Measurements from ENCODE around the gene KREMEN2.
"Not testable (repeated sequence)": the region's sequence is repeated elsewhere in the genome, so short reads cannot be mapped to it uniquely, and the experiment has no call there.

Gene KREMEN2, protein sequence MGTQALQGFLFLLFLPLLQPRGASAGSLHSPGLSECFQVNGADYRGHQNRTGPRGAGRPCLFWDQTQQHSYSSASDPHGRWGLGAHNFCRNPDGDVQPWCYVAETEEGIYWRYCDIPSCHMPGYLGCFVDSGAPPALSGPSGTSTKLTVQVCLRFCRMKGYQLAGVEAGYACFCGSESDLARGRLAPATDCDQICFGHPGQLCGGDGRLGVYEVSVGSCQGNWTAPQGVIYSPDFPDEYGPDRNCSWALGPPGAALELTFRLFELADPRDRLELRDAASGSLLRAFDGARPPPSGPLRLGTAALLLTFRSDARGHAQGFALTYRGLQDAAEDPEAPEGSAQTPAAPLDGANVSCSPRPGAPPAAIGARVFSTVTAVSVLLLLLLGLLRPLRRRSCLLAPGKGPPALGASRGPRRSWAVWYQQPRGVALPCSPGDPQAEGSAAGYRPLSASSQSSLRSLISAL

DNA sequence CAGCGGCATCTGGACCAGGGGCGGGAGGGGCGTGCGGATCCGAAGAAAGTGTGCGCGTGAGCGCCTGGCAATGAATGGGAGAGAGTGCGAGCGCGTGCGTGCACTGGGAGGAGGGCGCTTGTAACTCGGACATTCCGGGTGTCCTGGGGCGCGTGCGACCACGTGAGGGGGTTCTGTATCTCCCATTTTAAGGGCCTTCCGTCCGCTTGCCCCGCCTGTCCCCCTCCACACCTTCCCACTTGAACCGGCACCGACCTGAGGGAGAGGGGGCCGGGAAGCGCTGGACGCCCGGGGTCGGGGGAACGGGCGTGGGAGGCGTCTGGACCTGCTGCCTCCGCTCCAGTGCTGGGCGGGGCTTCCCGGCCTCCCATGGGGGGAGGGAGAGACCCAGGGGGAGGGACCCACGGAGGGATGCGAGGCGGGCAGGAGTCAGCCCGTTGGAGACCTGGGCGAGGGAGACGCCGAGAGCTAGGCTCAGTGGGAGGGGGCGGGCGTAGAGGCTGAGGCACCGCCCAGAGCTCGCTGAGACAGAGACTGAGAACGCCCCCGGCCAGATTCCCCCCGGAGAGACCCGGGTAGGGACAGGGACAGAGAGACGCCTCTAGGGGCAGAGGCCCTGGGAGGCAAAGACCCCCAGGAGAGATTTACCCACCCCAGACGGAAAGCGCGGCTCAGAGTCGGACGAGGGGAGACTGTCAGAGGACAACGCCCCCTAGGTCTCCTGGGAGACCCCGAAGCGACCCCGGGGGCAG is at the start of gene KREMEN2:
KREMEN2 (plus strand) TSS at position 553 of the 752 bp plus-strand sequence. CDS start 246 bp downstream, outside the sequence.
- DNase-seq (ENCODE audit: low spot score) = no peak

DNA sequence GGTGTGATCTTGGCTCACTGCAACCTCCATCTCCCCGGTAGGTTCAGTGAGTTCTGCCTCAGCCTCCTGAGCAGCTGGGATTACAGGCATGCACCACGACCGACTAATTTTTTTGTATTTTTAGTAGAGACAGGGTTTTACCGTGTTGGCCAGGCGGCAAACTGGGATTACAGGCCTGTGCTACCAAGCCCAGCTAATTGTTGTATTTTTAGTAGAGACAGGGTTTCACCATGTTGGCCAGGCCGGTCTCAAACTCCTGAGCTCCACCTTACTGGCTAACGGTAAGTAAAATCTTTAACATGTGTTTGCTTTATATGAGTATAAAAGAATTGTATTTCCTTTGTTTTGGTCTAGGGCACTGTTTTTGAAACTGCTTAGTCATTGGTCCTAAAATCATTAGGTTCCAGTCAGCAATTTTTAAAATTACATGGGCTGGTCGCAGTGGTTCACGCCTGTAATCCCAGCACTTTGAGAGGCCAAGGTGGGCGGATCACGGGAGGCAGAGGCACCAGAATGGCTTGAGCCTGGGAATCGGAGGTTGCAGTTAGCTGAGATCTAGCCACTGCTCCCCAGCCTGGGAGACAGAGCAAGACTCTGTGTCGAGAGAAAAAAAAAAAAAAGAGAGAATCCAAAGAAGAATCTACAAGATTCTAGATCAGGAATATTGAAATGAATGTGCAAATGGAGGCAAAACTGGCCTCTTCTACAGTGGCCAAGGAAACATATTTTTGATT is 48.7 kb upstream of the KREMEN2 start:
- DNase-seq (ENCODE audit: low spot score) = no peak

DNA sequence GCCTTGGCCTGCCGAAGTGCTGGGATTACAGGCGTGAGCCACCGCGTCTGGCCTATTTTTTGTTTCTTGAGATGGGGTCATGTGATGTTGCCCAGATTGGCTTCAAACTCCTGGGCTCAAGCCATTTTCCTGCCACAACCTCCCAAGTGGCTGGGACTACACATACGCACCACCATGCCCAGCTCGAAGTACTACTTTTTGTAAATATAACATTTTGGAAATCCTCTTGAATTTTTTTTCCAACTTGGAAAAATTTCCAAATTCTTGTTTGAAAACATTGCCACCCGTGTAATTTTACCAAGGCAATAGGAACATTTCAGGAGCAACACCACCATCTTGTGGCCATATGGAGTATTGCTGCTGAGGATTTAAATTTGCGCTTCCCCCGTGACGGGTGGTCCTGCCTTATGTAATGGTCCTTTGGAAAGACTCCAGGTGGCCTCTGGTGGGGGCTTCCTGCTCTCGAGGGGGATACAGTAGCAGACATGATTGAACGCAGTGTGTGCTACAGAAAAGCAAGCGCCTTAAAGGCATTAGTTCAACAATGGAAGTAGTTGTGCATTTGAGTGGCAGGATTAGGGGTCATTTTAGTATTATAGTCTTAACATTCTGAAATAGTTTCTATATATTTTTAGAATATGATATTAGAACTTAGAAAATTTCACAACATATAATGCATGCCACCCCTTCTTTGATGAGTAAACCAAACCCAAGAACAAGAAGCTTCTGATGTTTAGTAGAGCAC is 44.4 kb upstream of the KREMEN2 start:
- DNase-seq (ENCODE audit: low spot score) = peak; percentile 51

DNA sequence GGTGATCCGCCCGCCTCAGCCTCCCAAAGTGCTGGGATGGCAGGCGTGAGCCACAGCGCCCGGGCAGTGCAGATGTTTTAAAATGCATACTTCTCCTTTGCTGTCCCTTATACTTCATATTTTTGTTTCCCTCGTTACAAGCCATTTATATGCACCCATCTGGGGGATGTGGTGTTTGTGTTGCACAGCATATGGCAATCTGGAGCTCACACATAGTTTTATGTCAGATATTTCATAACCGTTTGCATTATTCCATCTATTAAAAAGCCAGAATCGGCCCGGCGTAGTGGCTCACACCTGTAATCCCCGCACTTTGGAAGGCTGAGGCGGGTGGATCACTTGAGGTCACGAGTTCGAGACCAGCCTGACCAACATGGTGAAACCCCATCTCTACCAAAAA is 40.6 kb upstream of the KREMEN2 start:
- DNase-seq (ENCODE audit: low spot score) = no peak

DNA sequence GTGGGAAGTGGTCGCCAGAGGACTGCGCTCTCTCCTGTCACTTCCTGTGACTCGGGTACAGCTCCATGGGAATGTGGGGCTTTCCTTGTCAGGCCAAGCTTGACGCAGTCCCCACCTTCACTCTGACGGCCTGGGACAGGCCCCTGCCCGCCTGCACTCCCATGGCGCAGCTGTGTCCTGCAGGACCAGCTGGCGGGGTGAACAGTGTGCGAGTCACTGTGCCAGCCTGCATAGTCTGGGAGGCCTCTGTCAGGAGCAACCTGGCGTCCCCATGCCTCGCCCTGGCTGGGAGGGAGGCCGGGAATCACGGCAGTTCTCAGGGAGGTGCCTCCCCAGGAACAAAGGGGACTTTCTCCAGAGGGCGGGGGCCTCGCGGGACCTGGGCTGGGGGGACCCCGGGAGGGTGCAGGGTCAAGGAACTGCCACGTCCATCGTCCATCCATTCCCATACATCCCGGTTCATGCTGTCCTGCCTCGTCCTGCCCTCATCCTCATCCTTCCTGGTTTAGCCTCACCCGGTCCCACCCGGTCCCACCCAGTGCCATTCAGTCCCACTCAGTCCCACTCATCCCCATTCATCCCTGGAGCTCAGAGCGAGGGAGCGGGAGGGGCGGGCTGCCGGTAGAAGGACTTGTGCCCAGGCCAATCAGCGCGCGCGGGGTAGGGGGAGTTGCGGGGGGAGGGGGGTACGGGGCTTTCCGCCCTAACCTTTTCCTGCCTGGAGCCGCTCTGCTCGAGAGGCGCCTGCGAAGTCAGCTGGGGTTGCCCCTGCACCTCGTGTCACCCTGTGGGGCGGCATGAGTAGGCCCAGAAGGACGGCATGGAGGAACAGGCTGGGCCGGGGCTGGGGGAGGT is 38.9 kb upstream of the KREMEN2 start:
- no peak for DNase-seq (ENCODE audit: low spot score)

DNA sequence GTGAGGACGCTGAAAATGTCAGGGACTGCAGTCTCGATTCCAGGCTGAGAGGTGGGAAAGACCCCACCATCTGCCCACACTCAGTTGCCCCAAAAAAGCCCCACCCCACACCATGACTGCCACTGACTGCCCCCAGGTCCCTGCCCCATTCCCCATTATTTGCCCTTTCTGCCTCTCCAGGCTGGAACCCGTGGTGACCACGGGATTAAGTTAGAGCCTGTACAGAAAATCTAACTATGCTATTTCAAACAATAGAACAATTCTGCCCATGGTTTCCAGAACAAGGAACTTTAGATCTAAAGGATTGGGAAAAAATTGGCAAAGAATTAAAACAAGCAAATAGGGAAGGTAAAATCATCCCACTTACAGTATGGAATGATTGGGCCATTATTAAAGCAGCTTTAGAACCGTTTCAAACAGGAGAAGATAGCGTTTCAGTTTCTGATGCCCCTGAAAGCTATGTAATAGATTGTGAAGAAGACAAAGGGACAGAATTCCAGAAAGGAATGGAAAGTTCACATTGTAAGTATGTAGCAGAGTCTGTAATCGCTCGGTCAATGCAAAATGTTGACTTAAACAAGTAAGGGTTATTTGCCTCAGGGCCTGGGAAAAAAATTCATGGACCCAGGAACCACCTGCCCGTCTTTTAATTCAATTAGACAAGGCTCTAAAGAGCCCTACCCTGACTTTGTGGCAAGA is 38.0 kb upstream of the KREMEN2 start:
- no peak for DNase-seq (ENCODE audit: low spot score)

DNA sequence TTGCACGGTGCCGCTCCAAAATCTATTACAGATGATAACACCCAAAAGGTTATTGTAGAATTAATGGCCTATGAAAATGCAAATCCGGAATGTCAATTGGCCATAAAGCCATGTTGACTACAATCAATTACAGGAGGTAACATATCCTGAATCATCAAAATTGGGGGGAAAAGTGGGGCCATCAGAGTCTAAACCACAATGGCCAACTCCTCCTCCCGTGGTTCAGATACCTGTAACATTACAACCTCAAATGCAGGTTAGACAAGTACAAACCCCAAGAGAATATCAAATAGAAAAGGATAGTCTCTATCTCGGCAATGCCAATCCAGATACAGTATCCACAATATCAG is 37.5 kb upstream of the KREMEN2 start:
- DNase-seq (ENCODE audit: low spot score) = no peak

DNA sequence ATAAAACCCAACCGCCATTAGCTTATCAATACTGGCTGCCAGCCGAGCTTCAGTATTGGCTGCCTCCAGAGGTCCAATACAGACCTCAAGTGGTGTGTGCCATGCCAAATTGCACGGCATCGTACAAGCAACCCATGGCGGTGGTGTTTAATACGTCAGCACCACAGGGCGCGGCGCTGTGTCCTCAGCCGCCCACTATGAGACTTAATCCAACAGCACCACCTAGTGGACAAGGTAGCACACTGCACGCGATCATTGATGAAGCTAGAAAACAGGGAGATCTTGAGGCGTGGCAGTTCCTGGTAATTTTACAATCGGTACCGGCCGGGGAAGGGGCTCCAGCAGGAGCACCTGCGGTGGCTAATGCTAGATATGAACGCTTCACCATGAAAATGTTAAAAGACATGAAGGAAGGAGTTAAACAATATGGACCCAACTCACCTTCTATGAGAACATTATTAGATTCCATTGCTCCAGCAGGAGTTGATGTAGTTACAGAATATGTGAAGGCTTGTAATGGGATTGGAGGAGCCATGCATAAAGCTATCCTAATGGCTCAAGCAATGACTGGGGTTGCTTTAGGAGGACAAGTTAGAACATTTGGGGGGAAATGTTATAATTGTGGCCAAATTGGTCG is 36.9 kb upstream of the KREMEN2 start:
- peak; percentile 81 for DNase-seq (ENCODE audit: low spot score)

DNA sequence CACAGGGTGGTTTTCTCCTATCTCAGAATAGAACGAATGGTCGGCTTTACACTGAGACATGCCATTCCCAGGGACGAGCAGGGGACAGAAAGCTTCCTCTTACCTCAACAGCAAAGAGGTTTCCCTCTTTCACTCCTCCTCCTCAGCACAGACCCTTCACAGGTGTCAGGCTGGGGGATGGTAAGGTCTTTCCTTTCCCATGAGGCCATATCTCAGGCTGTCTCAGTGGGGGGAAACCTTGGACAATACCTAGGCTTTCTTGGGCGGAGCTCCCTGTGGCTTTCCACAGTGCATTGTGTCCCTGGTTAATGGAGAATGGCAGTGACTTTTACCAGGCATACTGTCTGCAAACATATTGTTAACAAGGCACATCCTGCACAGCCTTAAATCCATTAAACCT is 35.9 kb upstream of the KREMEN2 start:
- not testable (repeated sequence) for DNase-seq (ENCODE audit: low spot score)

DNA sequence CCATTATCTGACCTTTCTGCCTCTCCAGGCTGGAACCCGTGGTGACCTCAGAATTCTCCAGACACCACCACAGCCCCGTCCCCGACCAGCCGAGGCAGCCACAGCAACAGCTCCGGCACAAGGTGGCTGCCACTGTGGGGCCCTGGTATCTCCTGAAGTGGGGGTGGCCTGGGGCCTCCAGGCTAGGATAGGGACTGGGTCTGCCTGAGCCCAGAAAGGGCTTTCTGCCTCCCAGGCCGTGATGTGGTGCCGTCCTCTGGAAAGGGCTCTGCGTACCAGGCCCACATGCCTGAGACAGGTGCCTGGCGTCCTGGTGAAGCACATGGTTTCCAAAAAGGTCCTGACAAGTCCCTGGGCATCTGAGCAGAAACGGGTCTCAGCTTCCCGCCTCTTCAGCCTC is 35.3 kb upstream of the KREMEN2 start:
- no peak for DNase-seq (ENCODE audit: low spot score)

DNA sequence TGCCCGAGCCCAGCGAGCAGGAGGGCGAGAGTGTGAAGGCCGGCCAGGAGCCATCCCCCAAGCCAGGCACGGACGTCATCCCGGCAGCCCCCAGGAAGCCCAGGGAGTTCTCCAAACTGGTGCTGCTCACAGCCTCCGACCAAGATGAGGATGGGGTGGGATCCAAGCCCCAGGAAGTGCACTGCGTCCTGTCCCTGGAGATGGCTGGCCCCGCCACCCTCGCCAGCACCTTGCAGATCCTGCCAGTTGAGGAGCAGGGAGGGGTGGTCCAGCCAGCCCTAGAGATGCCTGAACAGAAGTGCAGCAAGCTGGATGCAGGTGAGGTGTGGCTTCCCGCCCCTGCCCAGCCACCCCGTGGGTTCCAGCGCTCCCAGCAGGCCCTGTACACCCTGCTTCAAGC is 34.4 kb upstream of the KREMEN2 start:
- no peak for DNase-seq (ENCODE audit: low spot score)

DNA sequence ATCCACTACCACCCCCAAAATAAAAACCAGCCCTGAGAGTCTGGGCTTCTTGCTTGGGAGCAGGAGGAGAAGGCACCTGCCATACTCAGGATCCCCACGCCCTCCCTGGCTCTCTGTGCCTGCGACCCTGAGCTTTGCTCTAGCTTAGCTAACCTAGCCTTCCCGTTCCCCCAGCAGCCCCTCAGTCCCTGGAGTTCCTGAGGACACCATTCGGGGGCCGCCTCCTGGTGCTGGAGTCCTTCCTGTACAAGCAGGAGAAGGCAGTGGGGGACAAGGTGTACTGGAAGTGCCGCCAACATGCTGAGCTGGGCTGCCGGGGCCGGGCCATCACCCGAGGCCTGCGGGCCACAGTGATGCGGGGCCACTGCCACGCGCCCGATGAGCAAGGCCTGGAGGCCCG is 33.8 kb upstream of the KREMEN2 start:
- DNase-seq (ENCODE audit: low spot score) = no peak

DNA sequence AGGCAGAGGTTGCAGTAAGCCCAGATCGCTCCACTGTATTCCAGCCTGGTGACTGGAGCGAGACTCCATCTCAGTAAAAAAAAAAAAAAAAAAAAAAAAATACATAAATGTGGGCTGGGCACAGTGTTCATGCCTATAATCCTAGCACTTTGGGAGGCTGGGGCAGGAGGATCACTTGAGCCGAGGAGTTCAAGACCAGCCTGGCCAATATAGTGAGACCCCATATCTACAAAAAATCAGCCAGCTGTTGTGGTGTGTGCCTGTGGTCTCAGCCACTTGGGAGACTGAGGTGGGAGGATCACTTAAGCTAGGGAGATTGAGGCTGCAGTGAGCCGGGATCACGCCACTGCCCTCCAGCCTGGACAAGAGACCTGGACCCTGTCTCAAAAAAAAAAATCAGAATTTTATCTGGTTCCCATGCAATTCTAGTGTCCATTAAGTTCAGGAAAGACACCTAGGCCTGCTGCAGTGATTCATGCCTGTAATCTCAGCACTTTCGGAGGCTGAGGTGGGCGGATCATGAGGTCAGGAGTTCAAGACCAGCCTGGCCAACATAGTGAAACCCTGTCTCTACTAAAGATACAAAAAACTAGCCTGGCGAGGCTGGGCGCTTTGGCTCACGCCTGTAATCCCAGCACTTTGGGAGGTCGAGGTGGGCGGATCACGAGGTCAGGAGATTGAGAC is 32.7 kb upstream of the KREMEN2 start:
- not testable (repeated sequence) for DNase-seq (ENCODE audit: low spot score)

DNA sequence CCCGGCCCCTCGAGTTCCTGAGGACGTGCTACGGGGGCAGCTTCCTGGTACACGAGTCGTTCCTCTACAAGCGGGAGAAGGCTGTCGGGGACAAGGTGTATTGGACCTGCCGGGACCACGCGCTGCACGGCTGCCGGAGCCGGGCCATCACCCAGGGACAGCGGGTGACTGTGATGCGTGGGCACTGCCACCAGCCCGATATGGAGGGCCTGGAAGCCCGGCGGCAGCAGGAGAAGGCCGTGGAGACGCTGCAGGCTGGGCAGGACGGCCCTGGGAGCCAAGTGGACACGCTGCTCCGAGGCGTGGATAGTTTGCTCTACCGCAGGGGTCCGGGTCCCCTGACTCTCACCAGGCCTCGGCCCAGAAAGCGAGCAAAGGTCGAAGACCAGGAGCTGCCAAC is 30.9 kb upstream of the KREMEN2 start:
- no peak for DNase-seq (ENCODE audit: low spot score)

DNA sequence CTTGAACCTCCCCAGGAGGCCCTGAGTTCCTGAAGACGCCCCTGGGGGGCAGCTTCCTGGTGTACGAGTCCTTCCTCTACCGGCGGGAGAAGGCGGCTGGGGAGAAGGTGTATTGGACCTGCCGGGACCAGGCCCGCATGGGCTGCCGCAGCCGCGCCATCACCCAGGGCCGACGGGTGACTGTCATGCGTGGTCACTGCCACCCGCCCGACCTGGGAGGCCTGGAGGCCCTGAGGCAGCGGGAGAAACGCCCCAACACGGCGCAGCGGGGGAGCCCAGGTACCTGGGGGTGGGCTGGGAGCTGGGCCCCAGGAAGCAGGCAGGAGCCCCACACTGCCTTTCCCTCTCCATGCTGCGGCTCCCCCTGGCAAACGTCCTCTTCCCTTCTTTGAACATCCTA is 30.4 kb upstream of the KREMEN2 start:
- DNase-seq (ENCODE audit: low spot score) = no peak

DNA sequence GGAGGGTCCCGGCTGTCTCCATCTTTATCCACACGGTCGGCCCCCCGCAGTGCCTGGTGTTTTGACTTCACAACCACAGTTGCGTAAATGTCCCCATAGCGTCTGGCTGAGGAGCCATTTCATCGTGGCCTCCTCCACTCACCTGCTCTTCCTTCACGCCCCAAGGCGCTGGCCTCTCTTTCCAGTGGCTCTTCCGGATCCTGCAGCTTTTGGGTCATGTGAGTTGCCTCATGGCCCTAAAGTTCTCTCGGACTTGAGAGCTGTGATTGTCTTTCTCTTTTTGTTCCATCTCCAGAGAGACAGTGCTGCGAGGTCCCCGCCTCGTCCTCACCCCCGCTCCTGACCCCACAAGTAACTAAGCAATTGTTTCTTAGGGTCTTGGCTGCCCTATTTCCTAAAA is 29.6 kb upstream of the KREMEN2 start:
- DNase-seq (ENCODE audit: low spot score) = no peak

DNA sequence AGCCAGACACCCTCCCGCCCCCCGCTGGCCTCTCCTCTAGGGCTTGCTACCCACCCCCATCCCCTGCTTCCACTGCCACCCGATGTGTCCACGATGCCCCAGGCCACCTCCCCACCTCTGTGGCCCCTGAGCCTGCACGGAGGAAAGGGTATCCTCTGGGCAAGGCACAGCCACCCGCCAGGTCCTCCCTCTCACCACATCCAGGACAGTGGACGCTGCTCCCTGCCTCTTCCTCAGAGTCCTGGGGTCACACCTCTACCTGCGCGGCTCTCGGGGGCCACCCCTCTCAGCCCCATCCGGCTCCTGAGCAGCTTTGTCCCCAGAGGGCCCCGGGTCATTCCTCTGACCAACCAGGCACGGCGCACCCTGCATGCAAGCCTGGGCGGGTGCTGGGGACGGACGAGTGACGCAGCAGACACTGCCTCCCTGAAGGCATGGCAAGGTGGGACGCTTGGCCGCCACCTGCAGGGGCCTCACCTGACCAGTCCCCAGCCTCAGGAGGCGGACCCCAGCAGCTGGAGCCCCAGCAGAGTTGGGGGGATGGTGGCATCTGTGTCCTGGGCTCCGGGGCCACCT is 27.6 kb upstream of the KREMEN2 start:
- no peak for DNase-seq (ENCODE audit: low spot score)

DNA sequence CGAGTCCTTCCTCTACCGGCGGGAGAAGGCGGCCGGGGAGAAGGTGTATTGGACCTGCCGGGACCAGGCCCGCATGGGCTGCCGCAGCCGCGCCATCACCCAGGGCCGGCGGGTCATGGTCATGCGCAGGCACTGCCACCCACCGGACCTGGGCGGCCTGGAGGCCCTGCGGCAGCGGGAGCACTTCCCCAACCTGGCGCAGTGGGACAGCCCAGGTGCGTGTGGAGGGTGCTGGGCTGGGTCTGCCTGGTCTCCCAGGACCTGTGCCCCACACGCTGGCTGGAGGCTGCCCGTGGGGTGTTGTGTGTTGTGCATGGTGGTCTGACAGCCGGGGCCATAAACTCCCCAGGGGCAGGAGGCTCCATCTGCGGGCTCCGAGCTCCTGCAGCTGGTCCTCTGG is 26.9 kb upstream of the KREMEN2 start:
- DNase-seq (ENCODE audit: low spot score) = no peak

DNA sequence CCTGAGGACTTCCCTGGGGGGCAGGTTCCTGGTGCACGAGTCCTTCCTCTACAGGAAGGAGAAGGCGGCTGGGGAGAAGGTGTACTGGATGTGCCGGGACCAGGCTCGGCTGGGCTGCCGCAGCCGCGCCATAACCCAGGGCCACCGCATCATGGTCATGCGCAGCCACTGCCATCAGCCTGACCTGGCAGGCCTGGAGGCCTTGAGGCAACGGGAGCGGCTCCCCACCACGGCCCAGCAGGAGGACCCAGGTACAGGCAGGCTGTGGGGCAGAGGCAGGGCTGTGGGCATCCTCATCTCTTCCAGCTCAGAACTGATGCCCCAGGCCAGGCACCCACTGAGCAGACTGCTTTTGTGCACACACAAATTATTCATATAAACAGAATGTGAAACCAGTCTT is 25.9 kb upstream of the KREMEN2 start:
- DNase-seq (ENCODE audit: low spot score) = no peak
